ENCODE data around the gene UGGT1. TPM values are rescaled to one million over a fixed set of nuclear protein-coding genes. Genes with fewer than 3 reads are reported as not detected.

The UGGT1 gene
- polyA plus RNA-seq, 1 donor (not counting 4 experiments of a cell fraction or from before 2014, with no cell fraction given): 26.7 TPM

DNA sequence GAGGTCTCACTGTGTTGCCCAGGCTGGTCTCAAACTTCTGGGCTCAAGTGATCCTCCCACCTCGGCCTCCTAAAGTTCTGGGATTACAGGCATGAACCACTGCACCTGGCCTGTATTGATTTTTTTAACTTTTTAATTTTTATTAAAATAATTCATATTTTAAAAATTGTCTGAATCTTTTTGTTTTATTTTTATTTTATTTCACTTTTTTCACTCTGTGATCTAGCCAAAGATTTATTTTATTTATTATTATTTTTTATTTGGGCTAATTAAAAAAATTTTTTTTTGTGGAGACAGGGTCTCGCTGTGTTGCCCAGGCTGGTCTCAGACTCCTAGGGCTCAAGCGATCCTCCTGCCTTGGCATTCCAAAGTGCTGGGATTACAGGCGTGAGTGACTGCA is 14.1 kb downstream of the UGGT1 start:
- no peak overlapping the region for H3K4me2 ChIP-seq (ENCODE audit: control insufficient read depth, extremely low read depth, insufficient read depth, low read depth, low read length)
- no peaks in the 10 kb centered on the region for H3K9me1 ChIP-seq (ENCODE audit: control insufficient read depth, extremely low read depth, insufficient read depth, low read length)
- DNase-seq (ENCODE audit: low read depth, low spot score) (no peak), FAIRE-seq (no peak)
- no peak overlapping the region for H3K9ac ChIP-seq (ENCODE audit: control insufficient read depth, extremely low read depth, insufficient read depth, low read length)
- no peak overlapping the region for H2AFZ ChIP-seq (ENCODE audit: control insufficient read depth, low read length)
- peaks cover 3 to 5% of the 10 kb centered on the region in 2 experiments for H3K36me3 ChIP-seq (ENCODE audit: control insufficient read depth in 2 of 2, extremely low read depth in 1 of 2, insufficient read depth in 2 of 2, low read length in 2 of 2)
- no peaks in the 10 kb centered on the region for H3K4me1 ChIP-seq (ENCODE audit: control insufficient read depth, extremely low read depth, insufficient read depth, low read length)
- TF ChIP-seq EZH2 (IDR thresholded peaks at IDR 0.05; ENCODE audit: low read length) (no peak), CTCF (optimal IDR thresholded peaks at IDR 0.05 in 1 of 3, IDR thresholded peaks at IDR 0.05 in 1 of 3, conservative IDR thresholded peaks at IDR 0.05 in 1 of 3; ENCODE audit: extremely low read depth in 1 of 3, insufficient read depth in 2 of 3, low read length in 3 of 3) (no peak)
- no peaks in the 10 kb centered on the region for H3K9me3 ChIP-seq (ENCODE audit: control insufficient read depth, low read depth, low read length)
- dilution Hi-C loops (cut with MboI; ENCODE audit: extremely low pct_ligation_motif_present, low sequenced_read_pairs): no loop called here
- no peaks in the 10 kb centered on the region for H3K27me3 ChIP-seq (ENCODE audit: control insufficient read depth, extremely low read depth, insufficient read depth, low read length)
- no peaks in the 10 kb centered on the region for H4K20me1 ChIP-seq (ENCODE audit: control insufficient read depth, extremely low read depth, insufficient read depth, low read length)
- no peak overlapping the region for H3K4me3 ChIP-seq (ENCODE audit: control insufficient read depth in 2 of 3, extremely low read depth in 1 of 3, insufficient read depth in 2 of 3, low read depth in 1 of 3, low read length in 3 of 3)
- H3K79me2 ChIP-seq (ENCODE audit: control insufficient read depth, insufficient read depth, low read length): peaks cover 25% of the 10 kb centered on the region
- no peak overlapping the region for H3K27ac ChIP-seq (ENCODE audit: control insufficient read depth, insufficient read depth, low read length)

GRCh38 chr2:128108166-128108565 is 17.2 kb downstream of the UGGT1 start:
- no peaks in the 10 kb centered on the region for H3K9me3 ChIP-seq (ENCODE audit: control insufficient read depth, low read depth, low read length)
- no peaks in the 10 kb centered on the region for H3K27me3 ChIP-seq (ENCODE audit: control insufficient read depth, extremely low read depth, insufficient read depth, low read length)
- no peak overlapping the region for H2AFZ ChIP-seq (ENCODE audit: control insufficient read depth, low read length)
- DNase-seq (ENCODE audit: low read depth, low spot score): no peak
- peaks cover 3% of the 10 kb centered on the region for H3K79me2 ChIP-seq (ENCODE audit: control insufficient read depth, insufficient read depth, low read length)
- no peak for FAIRE-seq
- H3K4me2 ChIP-seq (ENCODE audit: control insufficient read depth, extremely low read depth, insufficient read depth, low read depth, low read length): no peak overlapping the region
- no peak overlapping the region for H3K4me3 ChIP-seq (ENCODE audit: control insufficient read depth in 2 of 3, extremely low read depth in 1 of 3, insufficient read depth in 2 of 3, low read depth in 1 of 3, low read length in 3 of 3)
- no peaks in the 10 kb centered on the region for H4K20me1 ChIP-seq (ENCODE audit: control insufficient read depth, extremely low read depth, insufficient read depth, low read length)
- H3K9ac ChIP-seq (ENCODE audit: control insufficient read depth, extremely low read depth, insufficient read depth, low read length): no peak overlapping the region
- no peak for TF ChIP-seq EZH2 (IDR thresholded peaks at IDR 0.05; ENCODE audit: low read length)
- no peak for TF ChIP-seq CTCF (optimal IDR thresholded peaks at IDR 0.05 in 1 of 3, IDR thresholded peaks at IDR 0.05 in 1 of 3, conservative IDR thresholded peaks at IDR 0.05 in 1 of 3; ENCODE audit: extremely low read depth in 1 of 3, insufficient read depth in 2 of 3, low read length in 3 of 3)
- dilution Hi-C loops (cut with MboI; ENCODE audit: extremely low pct_ligation_motif_present, low sequenced_read_pairs): no loop called here
- H3K27ac ChIP-seq (ENCODE audit: control insufficient read depth, insufficient read depth, low read length): no peak overlapping the region
- no peaks in the 10 kb centered on the region for H3K9me1 ChIP-seq (ENCODE audit: control insufficient read depth, extremely low read depth, insufficient read depth, low read length)
- peaks cover 5 to 7% of the 10 kb centered on the region in 2 experiments for H3K36me3 ChIP-seq (ENCODE audit: control insufficient read depth in 2 of 2, extremely low read depth in 1 of 2, insufficient read depth in 2 of 2, low read length in 2 of 2)
- H3K4me1 ChIP-seq (ENCODE audit: control insufficient read depth, extremely low read depth, insufficient read depth, low read length): no peaks in the 10 kb centered on the region

Data from keratinocyte (primary cell).